GM23248 (cell line): ENCODE data around the gene UBA3. TPM values are rescaled to one million over a fixed set of nuclear protein-coding genes. Genes with fewer than 3 reads are reported as not detected.
A peak's percentile ranks its signal among the peaks of the same experiment; 100 is the strongest.

Source experiments
- DNase-seq: peaks from one replicate; pipeline ENCODE4 v3.0.0-alpha.2; 2015
- H2AFZ ChIP-seq: fragments of 200-600 bp; sonication (generic); 2 replicates; pipeline ENCODE4 v1.6.1; 2016; ENCODE audit warnings: antibody characterized with exemption
- H3F3A ChIP-seq: fragments of 200-600 bp; sonication (generic); 2 replicates; pipeline ENCODE4 v1.6.1; 2016; ENCODE audit warnings: mild to moderate bottlenecking, antibody characterized with exemption, mixed run types; ENCODE audit not compliant: insufficient read depth
- H3K27ac ChIP-seq: fragments of 200-600 bp; sonication (generic); 2 replicates; pipeline ENCODE4 v1.5.1; 2016; ENCODE audit warnings: mild to moderate bottlenecking
- H3K27me3 ChIP-seq: fragments of 200-600 bp; sonication (generic); replicated peaks from 2 replicates; pipeline ENCODE4 v1.6.1; 2016; ENCODE audit warnings: mild to moderate bottlenecking; ENCODE audit not compliant: insufficient read depth
- H3K36me3 ChIP-seq: fragments of 200-600 bp; sonication (generic); 2 replicates; pipeline ENCODE4 v1.6.1; 2016; ENCODE audit warnings: low read depth, mild to moderate bottlenecking
- H3K4me1 ChIP-seq: fragments of 200-600 bp; sonication (generic); 2 replicates; pipeline ENCODE4 v1.6.1; 2016; ENCODE audit warnings: mild to moderate bottlenecking; ENCODE audit not compliant: insufficient read depth
- H3K4me2 ChIP-seq: fragments of 200-600 bp; sonication (generic); one replicate; pipeline ENCODE4 v1.6.1; 2016; ENCODE audit warnings: mild to moderate bottlenecking; ENCODE audit not compliant: unreplicated experiment
- H3K4me3 ChIP-seq: fragments of 200-600 bp; sonication (generic); 2 replicates; pipeline ENCODE4 v1.5.1; 2016; ENCODE audit warnings: mild to moderate bottlenecking
- H3K79me2 ChIP-seq: fragments of 200-600 bp; sonication (generic); 2 replicates; pipeline ENCODE4 v1.6.1; 2016; ENCODE audit warnings: mild to moderate bottlenecking; ENCODE audit not compliant: insufficient read depth
- H3K9ac ChIP-seq: fragments of 200-600 bp; sonication (generic); 2 replicates; pipeline ENCODE4 v1.6.1; 2016; ENCODE audit warnings: mild to moderate bottlenecking
- H3K9me2 ChIP-seq: fragments of 200-600 bp; sonication (generic); 2 replicates; pipeline ENCODE4 v1.6.1; 2016; ENCODE audit warnings: mixed run types, mild to moderate bottlenecking, moderate library complexity; ENCODE audit not compliant: insufficient read depth
- H3K9me3 ChIP-seq: fragments of 200-600 bp; sonication (generic); one replicate; pipeline ENCODE4 v1.6.1; 2017; ENCODE audit warnings: low read depth
- H4K20me1 ChIP-seq: fragments of 200-600 bp; sonication (generic); 2 replicates; pipeline ENCODE4 v1.6.0; 2016; ENCODE audit not compliant: insufficient read depth
- EZH2 ChIP-seq: fragments of 200-600 bp; sonication (generic); IDR thresholded peaks from 2 replicates; pipeline ENCODE4 v1.6.1; 2018; ENCODE audit warnings: antibody characterized with exemption, mild to moderate bottlenecking; ENCODE audit not compliant: insufficient read depth, poor library complexity, severe bottlenecking
- EZH2phosphoT487 ChIP-seq: fragments of 200-600 bp; sonication (generic); IDR thresholded peaks from 2 replicates; pipeline ENCODE4 v1.6.1; 2018; ENCODE audit warnings: antibody characterized with exemption, moderate library complexity, mild to moderate bottlenecking, low read depth; ENCODE audit not compliant: insufficient read depth
- WGBS, 2 experiments: methylation state at CpG; one replicate each; pipeline ENCODE4 v1.1.6; 2015 to 2017; ENCODE audit warnings: low lambda C conversion rate in 2 of 2, low coverage in 1 of 2; ENCODE audit errors: missing lambda C conversion rate in 2 of 2; 5-methylcytosine and 5-hydroxymethylcytosine counted together
- in situ Hi-C: fragments of 300-500 bp; cut with MboI; formaldehyde crosslinking; loops from 2 replicates; pipeline ENCODE4 v1.15.0; 2020
- polyA plus RNA-seq: library from polyadenylated mRNA; unstranded; fragments of >200 nt; fragmentation: Nextera tagmentation; extraction: Ambion mirVana; gene quantifications from 2 replicates; pipeline ENCODE4 v1.2.1, GENCODE V29; 2016
- total RNA-seq: library from RNA; depleted of rRNA; stranded (reverse); fragments of >200 nt; shearing (Covaris generic); gene quantifications from 2 replicates; pipeline ENCODE4 v1.2.3, GENCODE V29; 2014

UBA3 gene
- total and polyA plus RNA-seq, 2 experiments from 2014 or later: 64.0 to 65.0 TPM

GRCh38 chr3:69014022-69014580, 66.1 kb downstream of the UBA3 start:
- Histone ChIP-seq H3K9ac (peak overlapping the region; percentile 95), H3K27me3 (no peaks in the 10 kb centered on the region), H3F3A (peaks cover 60% of the 10 kb centered on the region), H3K36me3 (peaks cover 18% of the 10 kb centered on the region), H3K4me3 (peak overlapping the region; percentile 81), H4K20me1 (no peaks in the 10 kb centered on the region), H3K79me2 (peaks cover 59% of the 10 kb centered on the region), H3K9me3 (no peaks in the 10 kb centered on the region), H3K9me2 (no peaks in the 10 kb centered on the region), H3K4me1 (peaks cover 45% of the 10 kb centered on the region), H2AFZ (peak overlapping the region; percentile 73), H3K27ac (peak overlapping the region; percentile 95), H3K4me2 (peak overlapping the region; percentile 93)
- peak; percentile 24 for DNase-seq
- in situ Hi-C loops: no loop called here
- WGBS, 2 experiments: 8 to 9% methylated on average over 11 of the region's 11 CpGs
- no peak for TF ChIP-seq EZH2
- no peak for TF ChIP-seq EZH2phosphoT487

GRCh38 chr3:69013253-69014021, 66.7 kb downstream of the UBA3 start, which contains the start of gene EOGT:
TSS of gene EOGT (minus strand) at chr3:69013684. CDS start at chr3:69009846, 3,838 bp downstream.
- Histone ChIP-seq H4K20me1 (no peaks in the 10 kb centered on the region), H3K4me3 (peak within 1 kb of the TSS; percentile 81), H3K9me2 (no peaks in the 10 kb centered on the region), H3K9me3 (no peaks in the 10 kb centered on the region), H3K9ac (peak within 1 kb of the TSS; percentile 95), H3F3A (peaks cover 64% of the 10 kb centered on the region), H2AFZ (peak within 1 kb of the TSS; percentile 73), H3K4me2 (peak within 1 kb of the TSS; percentile 93), H3K79me2 (peaks cover 59% of the 10 kb centered on the region), H3K27ac (peak within 1 kb of the TSS; percentile 95), H3K4me1 (peaks cover 51% of the 10 kb centered on the region), H3K36me3 (peaks cover 17% of the 10 kb centered on the region), H3K27me3 (no peaks in the 10 kb centered on the region)
- peak; percentile 91 for DNase-seq
- in situ Hi-C loops: no loop called here
- TF ChIP-seq EZH2phosphoT487 (no peak), EZH2 (no peak)
- 1% methylated on average over 59 to 62 of the region's 96 CpGs for whole genome bisulfite sequencing, 2 experiments

GRCh38 chr3:69012800-69013252, 67.3 kb downstream of the UBA3 start:
- Histone ChIP-seq H3K4me3 (peak overlapping the region; percentile 81), H3F3A (peaks cover 64% of the 10 kb centered on the region), H3K27me3 (no peaks in the 10 kb centered on the region), H3K4me2 (peak overlapping the region; percentile 93), H3K9me3 (no peaks in the 10 kb centered on the region), H3K9ac (peak overlapping the region; percentile 95), H3K36me3 (peaks cover 18% of the 10 kb centered on the region), H4K20me1 (no peaks in the 10 kb centered on the region), H3K79me2 (peaks cover 59% of the 10 kb centered on the region), H3K27ac (peak overlapping the region; percentile 95), H3K9me2 (no peaks in the 10 kb centered on the region), H2AFZ (peak overlapping the region; percentile 73), H3K4me1 (peaks cover 52% of the 10 kb centered on the region)
- TF ChIP-seq EZH2phosphoT487: no peak
- no peak for TF ChIP-seq EZH2
- peak; percentile 78 for DNase-seq
- WGBS, 2 experiments: 2% methylated on average over 35 to 36 of the region's 36 CpGs
- in situ Hi-C loops: no loop called here

DNA sequence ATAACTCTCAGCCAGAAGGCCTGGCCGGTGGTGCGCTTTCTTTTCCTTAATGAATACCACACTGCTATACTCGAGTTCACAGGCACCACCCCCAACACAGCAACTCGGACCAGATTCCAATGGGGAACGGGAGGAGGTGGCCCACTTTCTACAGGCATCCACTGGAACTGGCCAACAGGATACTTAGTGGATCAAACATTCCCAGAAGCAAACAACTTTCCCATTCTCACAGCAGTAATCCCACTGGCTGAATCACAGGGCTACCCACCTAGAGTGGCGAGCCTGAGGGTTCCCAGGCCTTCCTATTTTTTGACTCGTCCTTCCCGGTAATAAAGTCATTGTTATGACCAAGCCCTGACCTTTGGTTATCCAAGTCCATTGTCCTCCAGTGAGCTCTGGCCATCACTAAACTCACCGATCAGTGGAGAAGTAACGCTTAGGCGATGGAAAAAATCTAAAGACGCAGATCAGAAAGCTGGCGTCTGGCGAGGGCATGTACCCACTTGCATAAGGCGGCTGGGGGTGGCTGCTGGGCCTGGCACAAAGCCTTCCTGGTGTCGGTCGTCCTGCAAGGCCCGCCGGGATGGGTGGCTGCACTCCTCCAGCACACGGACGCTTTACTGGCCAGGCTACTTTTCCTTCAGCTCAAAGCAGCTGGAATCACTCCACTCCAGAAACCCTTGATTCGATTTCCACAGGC, 67.9 kb downstream of the UBA3 start:
- DNase-seq: peak; percentile 81
- Histone ChIP-seq H3K4me3 (peak overlapping the region; percentile 81), H2AFZ (peak overlapping the region; percentile 73), H3F3A (peaks cover 61% of the 10 kb centered on the region), H4K20me1 (no peaks in the 10 kb centered on the region), H3K9me3 (no peaks in the 10 kb centered on the region), H3K27ac (peak overlapping the region; percentile 95), H3K27me3 (no peaks in the 10 kb centered on the region), H3K79me2 (peaks cover 58% of the 10 kb centered on the region), H3K4me1 (peaks cover 52% of the 10 kb centered on the region), H3K4me2 (peak overlapping the region; percentile 93), H3K9me2 (no peaks in the 10 kb centered on the region), H3K36me3 (peaks cover 18% of the 10 kb centered on the region), H3K9ac (peak overlapping the region; percentile 95)
- in situ Hi-C loops: no loop called here
- TF ChIP-seq EZH2: no peak
- TF ChIP-seq EZH2phosphoT487: no peak
- 8 to 9% methylated on average over 22 of the region's 22 CpGs for WGBS, 2 experiments
